Activated T-cell treated with anti-CD3 and anti-CD28 coated beads, Interleukin-2, amount 50 U/mL, for 4 hours (primary cell): ENCODE data around the gene SUSD2. TPM values are rescaled to one million over a fixed set of nuclear protein-coding genes. Genes with fewer than 3 reads are reported as not detected.
"Not testable (repeated sequence)": the region's sequence is repeated elsewhere in the genome, so short reads cannot be mapped to it uniquely, and the experiment has no call there.

Experiments
- ATAC-seq, 2 donors: fragments of 200-7000 bp; cut with Tn5 transposase; one replicate each; pipeline ENCODE4 v1.10.0; 2021
- DNase-seq: peaks from one replicate; pipeline ENCODE4 v3.0.0-alpha.2; 2020
- H3K27me3 Mint-ChIP-seq: one replicate; pipeline ENCODE4 v1.8.0; 2021; ENCODE audit warnings: low read depth, mixed read lengths
- H3K36me3 Mint-ChIP-seq: one replicate; pipeline ENCODE4 v1.8.0; 2022; ENCODE audit warnings: mixed read lengths; ENCODE audit not compliant: insufficient read depth
- H3K4me1 Mint-ChIP-seq: one replicate; pipeline ENCODE4 v1.8.0; 2021; ENCODE audit warnings: low read depth, mixed read lengths
- H3K4me3 Mint-ChIP-seq: one replicate; pipeline ENCODE4 v1.8.0; 2021; ENCODE audit warnings: mild to moderate bottlenecking, moderate library complexity, mixed read lengths
- H3K9me3 Mint-ChIP-seq: one replicate; pipeline ENCODE4 v1.8.0; 2021; ENCODE audit warnings: mixed read lengths
- total RNA-seq, 3 donors: library from RNA; stranded (reverse); gene quantifications; one replicate each; pipeline ENCODE4 v1.2.1, GENCODE V29; 2021

The SUSD2 gene
- total RNA-seq, 3 donors from 2014 or later = 1.2 to 1.7 (median 1.6) TPM

- Mint-ChIP-seq H3K4me3 (no peak overlapping the region), H3K9me3 (no peaks in the 10 kb centered on the region), H3K36me3 (peaks cover 7% of the 10 kb centered on the region), H3K27me3 (no peaks in the 10 kb centered on the region), H3K4me1 (no peaks in the 10 kb centered on the region)
- ATAC-seq (no peak), DNase-seq (no peak)
Observed at GRCh38 chr22:24176630-24177029, 4.7 kb upstream of the SUSD2 start.

DNA sequence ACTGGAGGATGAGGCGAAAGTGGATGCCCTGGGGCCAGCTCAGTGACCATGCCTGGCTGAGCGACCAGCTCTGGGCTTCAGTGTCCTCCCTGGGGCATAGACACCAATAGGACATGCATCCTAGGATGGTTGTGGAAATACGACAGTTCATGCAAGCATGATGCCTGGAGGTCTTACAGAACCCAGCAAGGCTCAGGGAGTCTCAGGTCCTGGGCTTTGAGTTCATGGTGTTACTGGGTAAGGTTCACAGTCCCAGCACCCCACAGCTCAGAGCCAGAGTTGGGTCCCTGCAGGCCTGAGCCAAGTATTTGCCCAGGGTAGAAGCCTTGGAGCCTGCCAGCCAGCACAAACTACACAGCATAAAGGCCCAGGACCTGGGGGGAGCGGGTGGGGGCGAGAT, 4.2 kb upstream of the SUSD2 start:
- Mint-ChIP-seq H3K36me3 (peaks cover 6% of the 10 kb centered on the region), H3K4me3 (no peak overlapping the region)

DNA sequence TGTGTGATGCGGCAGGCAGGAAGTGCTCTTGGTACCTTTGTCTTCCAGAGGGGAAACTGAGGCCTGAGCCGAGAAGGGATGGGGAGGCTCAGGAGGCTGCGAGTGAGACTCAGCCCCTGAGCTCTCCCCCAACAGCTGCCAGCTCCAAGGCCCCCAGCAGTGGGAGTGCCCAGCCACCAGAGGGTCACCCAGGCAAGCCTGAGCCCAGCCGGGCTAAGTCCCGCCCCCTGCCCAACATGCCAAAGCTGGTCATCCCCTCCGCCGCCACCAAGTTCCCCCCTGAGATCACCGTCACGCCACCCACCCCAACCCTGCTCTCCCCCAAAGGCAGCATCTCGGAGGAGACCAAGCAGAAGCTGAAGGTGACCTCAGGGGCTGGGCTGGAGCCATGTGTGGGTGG, 3.8 kb upstream of the SUSD2 start:
- Mint-ChIP-seq H3K9me3 (no peaks in the 10 kb centered on the region), H3K27me3 (no peaks in the 10 kb centered on the region), H3K4me1 (no peaks in the 10 kb centered on the region), H3K4me3 (no peak overlapping the region), H3K36me3 (peaks cover 6% of the 10 kb centered on the region)
- DNase-seq (no peak), ATAC-seq (no peak)

More for the DNA sequence above, 4.2 kb upstream of the SUSD2 start:
- no peaks in the 10 kb centered on the region for H3K9me3 Mint-ChIP-seq
- H3K27me3 Mint-ChIP-seq = no peaks in the 10 kb centered on the region
- no peak for DNase-seq
- H3K4me1 Mint-ChIP-seq = no peaks in the 10 kb centered on the region
- ATAC-seq = no peak

DNA sequence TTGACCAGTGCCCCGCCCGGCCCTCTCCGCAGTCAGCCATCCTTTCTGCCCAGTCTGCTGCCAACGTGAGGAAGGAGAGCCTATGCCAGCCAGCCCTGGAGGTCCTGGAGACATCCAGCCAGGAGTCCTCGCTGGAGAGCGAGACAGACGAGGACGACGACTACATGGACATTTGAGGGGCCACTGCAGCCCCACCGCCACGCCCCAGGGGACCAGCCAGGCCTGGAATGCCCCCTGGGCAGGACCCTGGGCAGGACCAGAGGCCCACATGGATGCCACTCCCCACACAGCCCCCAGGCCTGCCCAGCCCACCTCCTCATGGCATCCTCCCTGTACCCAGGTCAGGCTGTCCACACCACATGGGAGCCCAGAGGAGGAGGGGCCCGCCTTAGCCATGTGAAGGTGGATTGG, 3.3 kb upstream of the SUSD2 start:
- H3K9me3 Mint-ChIP-seq = no peaks in the 10 kb centered on the region
- H3K36me3 Mint-ChIP-seq = peaks cover 4% of the 10 kb centered on the region
- no peak for ATAC-seq
- H3K27me3 Mint-ChIP-seq = no peaks in the 10 kb centered on the region
- no peaks in the 10 kb centered on the region for H3K4me1 Mint-ChIP-seq
- DNase-seq = no peak
- H3K4me3 Mint-ChIP-seq = no peak overlapping the region

DNA sequence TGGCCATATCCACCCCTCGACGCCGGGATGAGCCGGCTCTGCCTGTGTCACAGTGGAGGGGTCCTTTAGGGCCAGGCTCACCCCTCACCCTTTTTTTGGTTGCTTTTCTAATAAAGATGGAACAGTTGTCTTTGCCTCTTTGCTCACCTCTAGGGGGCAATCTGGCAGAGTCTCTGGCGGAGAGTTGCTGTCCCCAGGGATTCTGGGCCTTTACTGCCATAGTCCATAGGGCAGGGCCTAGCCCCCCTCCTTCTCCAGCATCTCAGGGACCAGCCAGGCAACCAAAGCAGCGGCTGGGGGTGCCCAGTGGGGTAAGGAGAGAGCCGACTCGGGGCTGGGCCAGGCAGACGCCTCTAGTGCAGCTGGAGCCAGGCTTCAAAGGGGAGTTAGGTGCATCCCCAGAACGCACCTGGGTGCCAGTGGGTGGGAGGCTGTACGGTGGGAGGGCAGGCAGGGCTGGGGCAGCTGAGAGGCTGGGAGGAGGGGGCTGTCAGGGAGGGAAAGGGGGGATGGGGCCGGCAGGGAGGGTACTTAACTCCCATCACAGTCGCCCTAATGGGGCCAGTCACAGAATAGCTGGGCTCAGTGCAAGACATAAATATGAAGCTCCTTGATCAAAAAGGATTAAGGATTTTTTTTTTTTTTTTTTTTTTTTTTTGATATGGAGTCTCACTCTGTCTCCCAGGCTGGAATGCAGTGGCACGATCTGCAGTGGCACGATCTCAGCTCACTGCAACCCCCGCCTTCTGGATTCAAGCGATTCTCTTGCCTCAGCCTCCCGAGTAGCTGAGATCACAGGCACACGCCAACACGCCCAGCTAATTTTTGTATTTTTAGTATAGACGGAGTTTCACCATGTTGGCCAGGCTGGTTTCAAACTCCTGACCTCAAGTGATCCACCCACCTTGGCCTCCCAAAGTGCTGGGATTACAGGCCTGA, 2.5 kb upstream of the SUSD2 start:
- ATAC-seq (no peak), DNase-seq (no peak)
- no peaks in the 10 kb centered on the region for H3K4me1 Mint-ChIP-seq
- no peak overlapping the region for H3K4me3 Mint-ChIP-seq
- H3K36me3 Mint-ChIP-seq = peaks cover 1% of the 10 kb centered on the region
- no peaks in the 10 kb centered on the region for H3K27me3 Mint-ChIP-seq
- H3K9me3 Mint-ChIP-seq = no peaks in the 10 kb centered on the region

- H3K27me3 Mint-ChIP-seq = no peaks in the 10 kb centered on the region
- DNase-seq = no peak
- no peaks in the 10 kb centered on the region for H3K4me1 Mint-ChIP-seq
- ATAC-seq = no peak
- no peak overlapping the region for H3K4me3 Mint-ChIP-seq
- H3K36me3 Mint-ChIP-seq = peaks cover 1% of the 10 kb centered on the region
- H3K9me3 Mint-ChIP-seq = no peaks in the 10 kb centered on the region
Observed at GRCh38 chr22:24179478-24180210, 1.6 kb upstream of the SUSD2 start.

- no peaks in the 10 kb centered on the region for H3K4me1 Mint-ChIP-seq
- H3K36me3 Mint-ChIP-seq = no peaks in the 10 kb centered on the region
- DNase-seq (no peak), ATAC-seq (no peak)
- no peaks in the 10 kb centered on the region for H3K9me3 Mint-ChIP-seq
- no peak overlapping the region for H3K4me3 Mint-ChIP-seq
- no peaks in the 10 kb centered on the region for H3K27me3 Mint-ChIP-seq
Observed at GRCh38 chr22:24180316-24181087, 785 bp upstream of the SUSD2 start.

- ATAC-seq (no peak), DNase-seq (no peak)
- Mint-ChIP-seq H3K36me3 (no peaks in the 10 kb centered on the region), H3K27me3 (no peaks in the 10 kb centered on the region), H3K4me1 (no peaks in the 10 kb centered on the region), H3K9me3 (no peaks in the 10 kb centered on the region), H3K4me3 (no peak overlapping the region)
Observed at GRCh38 chr22:24181996-24182899, 961 bp downstream of the SUSD2 start.

- DNase-seq, H3K9me3 Mint-ChIP-seq, ATAC-seq, H3K4me3 Mint-ChIP-seq, H3K4me1 Mint-ChIP-seq, H3K27me3 Mint-ChIP-seq, H3K36me3 Mint-ChIP-seq: not testable (repeated sequence)
Observed at GRCh38 chr22:24182900-24183246, 1.6 kb downstream of the SUSD2 start.

GRCh38 chr22:24183321-24184031, 2.2 kb downstream of the SUSD2 start:
- H3K4me3 Mint-ChIP-seq = no peak overlapping the region
- H3K27me3 Mint-ChIP-seq = no peaks in the 10 kb centered on the region
- no peaks in the 10 kb centered on the region for H3K4me1 Mint-ChIP-seq
- no peak for DNase-seq
- no peak for ATAC-seq
- no peaks in the 10 kb centered on the region for H3K36me3 Mint-ChIP-seq
- H3K9me3 Mint-ChIP-seq = no peaks in the 10 kb centered on the region

DNA sequence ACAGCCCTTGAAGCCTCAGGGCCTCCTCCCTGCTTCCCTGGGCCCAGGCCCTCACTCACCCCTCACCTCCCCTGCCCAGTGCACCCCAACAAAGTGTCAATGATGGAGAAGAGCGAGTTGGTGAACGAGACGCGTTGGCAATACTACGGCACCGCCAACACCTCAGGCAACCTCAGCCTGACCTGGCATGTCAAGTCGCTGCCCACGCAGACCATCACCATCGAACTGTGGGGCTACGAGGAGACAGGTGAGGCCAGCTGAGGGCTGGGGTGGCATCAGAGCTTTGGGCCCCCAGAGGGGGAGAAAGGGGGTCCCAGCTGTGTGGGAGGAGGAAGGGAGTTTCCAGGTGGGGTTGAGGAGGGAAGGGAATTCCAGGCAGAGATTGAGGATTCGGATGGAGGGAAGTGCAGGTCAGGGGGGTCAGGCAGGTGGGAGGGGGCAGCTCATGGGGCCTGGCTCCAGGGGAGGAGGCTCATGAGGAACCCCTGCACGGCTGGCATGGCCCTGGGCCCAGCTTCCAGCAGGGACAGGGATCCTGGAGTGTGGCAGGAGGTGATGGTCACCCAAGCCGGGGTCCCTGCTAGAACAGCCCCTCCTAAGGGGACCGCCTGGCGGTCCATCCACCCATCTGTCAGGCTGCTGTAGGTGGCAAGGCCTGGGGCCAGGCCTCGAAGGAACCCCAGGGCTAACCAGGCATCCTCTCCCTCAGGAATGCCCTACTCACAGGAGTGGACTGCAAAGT, 2.9 kb downstream of the SUSD2 start:
- Mint-ChIP-seq H3K27me3 (no peaks in the 10 kb centered on the region), H3K4me3 (no peak overlapping the region), H3K36me3 (no peaks in the 10 kb centered on the region), H3K9me3 (no peaks in the 10 kb centered on the region), H3K4me1 (no peaks in the 10 kb centered on the region)
- DNase-seq = no peak
- no peak for ATAC-seq

DNA sequence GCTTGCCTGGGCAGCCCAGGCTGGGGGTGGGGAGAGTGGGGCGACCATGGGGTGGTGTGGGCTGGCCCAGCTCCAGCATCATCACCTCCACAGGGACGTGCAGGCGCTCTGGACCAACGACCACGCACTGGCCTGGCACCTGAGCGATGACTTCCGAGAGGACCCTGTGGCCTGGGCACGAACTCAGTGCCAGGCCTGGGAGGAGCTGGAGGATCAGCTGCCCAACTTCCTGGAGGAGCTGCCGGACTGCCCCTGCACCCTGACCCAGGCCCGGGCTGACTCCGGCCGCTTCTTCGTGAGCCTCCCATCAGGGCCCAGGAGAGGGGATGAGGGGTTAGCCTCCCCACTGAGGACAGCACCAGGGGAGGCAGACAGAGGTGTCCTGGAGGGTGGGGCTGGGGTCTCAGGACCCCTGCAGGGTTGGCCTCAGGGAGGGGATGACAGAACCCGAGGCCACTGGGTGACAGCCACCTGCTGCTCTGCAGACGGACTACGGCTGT, 3.8 kb downstream of the SUSD2 start:
- Mint-ChIP-seq H3K4me3 (no peak overlapping the region), H3K4me1 (no peaks in the 10 kb centered on the region), H3K36me3 (no peaks in the 10 kb centered on the region), H3K27me3 (no peaks in the 10 kb centered on the region), H3K9me3 (no peaks in the 10 kb centered on the region)
- ATAC-seq = no peak
- DNase-seq = no peak
